Lung (tissue), 12 donors: Measurements from ENCODE around the gene MROH8. TPM values are rescaled to one million over a fixed set of nuclear protein-coding genes. Genes with fewer than 3 reads are reported as not detected.

Experiments used
- ATAC-seq: fragments of 200-7000 bp; cut with Tn5 transposase; one replicate; pipeline ENCODE4 v1.9.1; 2020; ENCODE audit warnings: moderate number of reproducible peaks; ENCODE audit not compliant: insufficient read depth, low FRiP score
- DNase-seq, 3 donors: peaks; one replicate each; pipeline ENCODE4 v3.0.0-alpha.2; 2013 to 2017
- H3K27ac ChIP-seq, 2 donors: one replicate each; pipeline ENCODE4 v1.5.1; 2013; ENCODE audit warnings: mild to moderate bottlenecking in 2 of 2, moderate library complexity in 2 of 2, control low read depth in 1 of 2, inconsistent platforms in 1 of 2, low read depth in 1 of 2, low read length in 1 of 2
- H3K27me3 ChIP-seq, 3 donors: one replicate each; pipeline ENCODE4 v1.5.1; 2013; ENCODE audit warnings: low read length in 2 of 3; ENCODE audit not compliant: control insufficient read depth in 3 of 3, insufficient read depth in 3 of 3
- H3K36me3 ChIP-seq, 4 donors: one replicate each; pipeline ENCODE4 v1.5.1; 2013; ENCODE audit warnings: low read length in 4 of 4, mild to moderate bottlenecking in 1 of 4, moderate library complexity in 1 of 4; ENCODE audit not compliant: control insufficient read depth in 4 of 4, insufficient read depth in 4 of 4
- H3K4me1 ChIP-seq, 5 donors: one replicate each; pipeline ENCODE4 v1.5.1; 2013; ENCODE audit warnings: low read length in 5 of 5, mild to moderate bottlenecking in 2 of 5, moderate library complexity in 1 of 5; ENCODE audit not compliant: control insufficient read depth in 5 of 5, insufficient read depth in 5 of 5
- H3K4me3 ChIP-seq: one replicate; pipeline ENCODE4 v1.5.1; 2013; ENCODE audit warnings: mild to moderate bottlenecking, control low read depth, moderate library complexity
- H3K9ac ChIP-seq, 2 donors: one replicate each; pipeline ENCODE4 v1.5.1; 2013; ENCODE audit warnings: low read length in 2 of 2, control low read depth in 1 of 2; ENCODE audit not compliant: insufficient read depth in 1 of 2
- H3K9me3 ChIP-seq, 4 donors: one replicate each; pipeline ENCODE4 v1.5.1; 2013; ENCODE audit warnings: low read length in 3 of 4, mild to moderate bottlenecking in 1 of 4, moderate library complexity in 1 of 4; ENCODE audit not compliant: control insufficient read depth in 4 of 4, insufficient read depth in 3 of 4
- WGBS, 2 donors: extraction: QIAGEN DNeasy Blood & Tissue Kit; methylation state at CpG; one replicate each; pipeline ENCODE4 v1.1.7; 2013; 5-methylcytosine and 5-hydroxymethylcytosine counted together
- polyA plus RNA-seq, 2 donors: library from polyadenylated mRNA; stranded (reverse); fragments of 200-250 nt; gene quantifications; one replicate each; pipeline ENCODE4 v1.2.1, GENCODE V29; 2013
- total RNA-seq, 2 donors: library from RNA; depleted of rRNA in 1 of 2; stranded (reverse); fragments of >200 nt in 1 of 2; gene quantifications; one replicate each; pipeline ENCODE4 v1.2.1, GENCODE V29; 2014 to 2021
- TF ChIP-seq, protein P1 (sequence below): IDR thresholded peaks from 2 replicates; pipeline ENCODE4 v1.5.1; 2012; ENCODE audit warnings: mild to moderate bottlenecking; ENCODE audit errors: control extremely low read depth, extremely low read depth
- donor health status: control.
- donor health status: control.
- donor health status: Bipolar disorder and iron deficiency.
- donor health status: healthy.
- donor health status: DM: yes; HTN: yes; CAD: no.

MROH8 gene
- total and polyA plus RNA-seq, 4 donors: 0.84 to 4.0 (median 2.5) TPM

DNA sequence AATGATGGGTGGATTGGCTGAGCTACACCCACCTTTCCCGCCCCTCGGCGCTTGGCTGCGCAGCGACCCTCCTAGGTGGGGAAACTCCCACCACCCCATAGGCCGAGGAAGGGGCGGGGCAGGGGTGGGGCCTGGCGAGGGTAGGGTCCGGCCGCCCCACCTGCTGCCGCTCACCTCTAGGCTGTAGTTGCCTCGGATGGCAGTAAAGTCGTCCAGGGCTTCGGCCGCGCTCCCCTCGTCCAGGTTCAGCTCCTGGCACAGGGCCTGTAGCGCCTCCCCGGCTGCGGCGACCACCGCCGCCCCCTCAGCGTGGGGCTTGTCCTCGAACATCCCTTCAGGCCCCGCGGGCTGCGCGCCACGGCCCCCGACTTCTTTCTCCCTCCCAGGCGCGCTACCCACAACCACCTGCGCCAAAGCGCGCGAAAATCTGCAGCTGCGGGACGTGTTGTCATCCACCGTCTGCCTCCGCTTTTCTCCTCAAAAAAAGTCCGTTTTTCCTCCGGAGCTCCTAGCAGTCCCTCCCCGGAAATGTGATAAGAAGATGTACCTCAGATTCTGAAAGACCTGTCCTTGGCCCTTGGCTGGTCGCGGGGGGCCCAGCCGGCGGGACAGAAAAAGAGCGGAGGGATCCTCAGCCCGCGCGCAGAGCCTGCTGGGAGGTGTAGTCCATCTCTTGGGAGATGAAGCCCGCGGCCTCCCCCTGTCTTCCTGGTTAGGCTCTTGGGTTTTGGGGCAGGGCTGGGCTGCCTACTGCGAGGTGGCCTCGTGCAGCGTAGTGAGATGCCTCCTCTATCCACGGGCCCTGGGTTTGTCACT, 83.5 kb downstream of the MROH8 start, which contains the start of gene RBL1:
Gene RBL1, minus strand, starts transcription at position 399 of the 816 bp plus-strand sequence. Its CDS starts 69 bp downstream, at position 330.
- Histone ChIP-seq H3K27me3 (no peaks in the 10 kb centered on the region), H3K4me1 (peaks cover 0 to 12% (median 2%) of the 10 kb centered on the region in 5 donors), H3K36me3 (no peaks in the 10 kb centered on the region), H3K9ac (peak within 1 kb of the TSS; percentile 65 to 70), H3K4me3 (peak within 1 kb of the TSS; percentile 89), H3K27ac (peak within 1 kb of the TSS in 1 of 2 donors; percentile 39), H3K9me3 (no peaks in the 10 kb centered on the region)
- DNase-seq (peak; percentile 90 to 94 (median 93)), ATAC-seq (peak; percentile 90)
- TF ChIP-seq, protein P1, sequence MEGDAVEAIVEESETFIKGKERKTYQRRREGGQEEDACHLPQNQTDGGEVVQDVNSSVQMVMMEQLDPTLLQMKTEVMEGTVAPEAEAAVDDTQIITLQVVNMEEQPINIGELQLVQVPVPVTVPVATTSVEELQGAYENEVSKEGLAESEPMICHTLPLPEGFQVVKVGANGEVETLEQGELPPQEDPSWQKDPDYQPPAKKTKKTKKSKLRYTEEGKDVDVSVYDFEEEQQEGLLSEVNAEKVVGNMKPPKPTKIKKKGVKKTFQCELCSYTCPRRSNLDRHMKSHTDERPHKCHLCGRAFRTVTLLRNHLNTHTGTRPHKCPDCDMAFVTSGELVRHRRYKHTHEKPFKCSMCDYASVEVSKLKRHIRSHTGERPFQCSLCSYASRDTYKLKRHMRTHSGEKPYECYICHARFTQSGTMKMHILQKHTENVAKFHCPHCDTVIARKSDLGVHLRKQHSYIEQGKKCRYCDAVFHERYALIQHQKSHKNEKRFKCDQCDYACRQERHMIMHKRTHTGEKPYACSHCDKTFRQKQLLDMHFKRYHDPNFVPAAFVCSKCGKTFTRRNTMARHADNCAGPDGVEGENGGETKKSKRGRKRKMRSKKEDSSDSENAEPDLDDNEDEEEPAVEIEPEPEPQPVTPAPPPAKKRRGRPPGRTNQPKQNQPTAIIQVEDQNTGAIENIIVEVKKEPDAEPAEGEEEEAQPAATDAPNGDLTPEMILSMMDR: no peak
- WGBS, 2 donors: 0% methylated on average over 51 to 58 of the region's 58 CpGs

DNA sequence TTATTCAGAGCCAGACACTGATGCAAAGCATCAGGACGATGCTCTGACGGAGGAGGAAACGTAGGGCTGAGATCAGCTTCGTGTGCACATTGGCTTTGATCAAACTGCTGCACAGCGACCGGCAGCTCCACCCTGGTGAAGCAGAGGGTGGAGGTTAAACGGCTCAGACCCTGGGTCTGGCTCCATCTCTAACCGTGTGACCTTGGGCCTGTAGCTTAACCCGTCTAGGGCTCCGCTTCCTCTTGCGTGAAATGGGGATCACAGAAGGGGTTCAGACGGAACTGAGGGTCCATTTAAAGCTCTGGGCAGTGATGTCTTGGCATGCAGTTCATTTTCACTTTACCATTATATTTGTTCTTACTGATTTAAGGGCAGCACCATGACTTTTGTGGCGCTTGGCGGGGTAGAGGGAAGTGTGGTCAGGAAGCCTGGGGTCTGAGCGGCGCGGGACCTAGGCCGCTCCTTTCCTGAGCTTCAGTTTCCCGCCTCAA, 84.2 kb downstream of the MROH8 start:
- Histone ChIP-seq H3K4me3 (peak overlapping the region; percentile 89), H3K9me3 (no peaks in the 10 kb centered on the region), H3K4me1 (peaks cover 0 to 12% (median 2%) of the 10 kb centered on the region in 5 donors), H3K27me3 (no peaks in the 10 kb centered on the region), H3K27ac (peak overlapping the region in 1 of 2 donors; percentile 39), H3K36me3 (no peaks in the 10 kb centered on the region), H3K9ac (peak overlapping the region; percentile 15 to 65)
- WGBS, 2 donors: 2 to 4% methylated on average over 19 of the region's 19 CpGs
- ATAC-seq (no peak), DNase-seq (peak in 1 of 3 donors; percentile 17)
- TF ChIP-seq, protein P1: no peak

DNA sequence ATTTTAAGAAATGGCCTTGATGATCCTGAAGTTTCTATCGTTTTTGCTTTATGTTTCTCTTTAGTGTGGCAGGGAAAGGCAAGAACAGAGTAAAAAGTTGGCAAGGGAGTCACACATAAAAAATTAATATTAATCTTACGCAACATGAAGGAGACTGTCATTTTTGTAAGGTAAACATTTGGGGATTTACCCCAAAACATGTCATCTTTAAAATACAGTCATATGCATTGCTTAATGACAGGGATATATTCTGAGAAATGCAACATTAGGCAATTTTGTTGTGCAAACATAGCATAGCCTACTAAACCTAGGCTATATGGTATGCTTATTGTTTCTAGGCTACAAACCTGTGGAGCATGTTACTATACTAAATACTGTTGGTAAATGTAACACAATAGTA, 88.9 kb downstream of the MROH8 start:
- no peak overlapping the region for H3K4me3 ChIP-seq
- H3K4me1 ChIP-seq: peaks cover 0 to 7% (median 2%) of the 10 kb centered on the region in 5 donors
- no peaks in the 10 kb centered on the region for H3K9me3 ChIP-seq
- H3K36me3 ChIP-seq: peaks cover 0 to 8% (median 2%) of the 10 kb centered on the region in 4 donors
- TF ChIP-seq, protein P1: no peak
- no peak overlapping the region for H3K9ac ChIP-seq
- 86 to 90% methylated on average over 2 of the region's 2 CpGs for WGBS, 2 donors
- DNase-seq: no peak
- no peak for ATAC-seq
- no peaks in the 10 kb centered on the region for H3K27me3 ChIP-seq
- H3K27ac ChIP-seq: no peak overlapping the region
